NCI-H1930 (cell line): ENCODE measurements around the gene ST7.
"Not testable (repeated sequence)": the region's sequence is repeated elsewhere in the genome, so short reads cannot be mapped to it uniquely, and the experiment has no call there.

Experiments used
- DNase-seq, 2 experiments: peaks; one replicate each; lab custom pipeline; 2025; lab: John Stamatoyannopoulos, UW

Gene ST7

DNA sequence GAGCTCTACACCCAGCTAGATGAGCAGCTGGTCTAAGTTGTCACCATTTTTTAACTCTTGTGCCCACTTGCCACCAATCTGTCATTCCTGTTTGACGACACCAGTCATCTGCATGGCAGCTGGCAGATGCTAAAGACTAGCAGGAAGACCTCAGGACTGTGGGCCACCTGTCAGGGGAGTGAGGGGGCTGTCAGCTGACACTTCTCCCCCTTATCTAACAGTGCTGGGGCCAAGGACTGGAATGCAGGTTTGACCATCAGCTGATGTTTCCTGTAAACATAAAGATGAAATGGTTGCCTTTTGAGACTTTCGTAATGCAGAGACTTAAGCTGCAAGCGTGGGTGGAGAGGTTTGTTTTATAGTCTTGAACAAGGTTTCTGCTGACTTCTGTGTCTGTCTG is 276.0 kb downstream of the ST7 start:
- DNase-seq, result no peak

DNA sequence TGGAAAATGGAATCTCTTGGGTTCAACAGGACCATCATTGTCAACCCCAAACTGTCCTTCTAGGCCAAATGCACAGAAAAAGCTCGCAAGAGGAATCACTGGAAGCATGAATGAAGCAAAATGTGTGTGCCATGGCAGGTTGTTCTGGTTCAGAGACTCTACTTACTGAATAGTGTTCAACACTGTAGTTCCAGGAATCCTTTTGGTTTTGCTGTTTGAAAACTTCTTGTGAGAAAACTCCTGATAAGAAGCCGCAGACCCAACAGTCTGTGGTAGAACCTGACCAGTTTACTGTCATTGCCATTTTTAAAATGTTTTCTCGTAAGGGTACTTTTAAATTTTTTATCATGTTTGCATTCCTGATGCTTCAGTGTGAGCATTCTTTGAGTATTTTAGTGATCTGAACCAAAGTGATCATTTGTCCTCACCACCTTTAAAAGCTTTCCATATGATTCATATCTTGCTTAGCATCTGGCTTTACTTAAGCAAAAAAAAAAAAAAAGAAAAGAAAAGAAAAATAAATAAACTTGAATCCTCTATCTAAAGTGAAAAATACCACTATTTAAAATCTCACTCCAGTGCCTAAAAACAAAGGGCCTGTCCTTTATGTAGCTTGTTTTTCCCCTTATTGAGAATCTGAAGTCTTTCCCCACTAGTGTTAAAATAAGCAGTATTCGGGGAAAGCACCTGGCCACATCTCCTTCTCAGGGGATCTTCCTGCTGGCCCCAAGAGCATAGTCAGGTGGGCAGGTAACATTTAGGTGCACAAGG is 277.2 kb downstream of the ST7 start:
- no peak for DNase-seq

DNA sequence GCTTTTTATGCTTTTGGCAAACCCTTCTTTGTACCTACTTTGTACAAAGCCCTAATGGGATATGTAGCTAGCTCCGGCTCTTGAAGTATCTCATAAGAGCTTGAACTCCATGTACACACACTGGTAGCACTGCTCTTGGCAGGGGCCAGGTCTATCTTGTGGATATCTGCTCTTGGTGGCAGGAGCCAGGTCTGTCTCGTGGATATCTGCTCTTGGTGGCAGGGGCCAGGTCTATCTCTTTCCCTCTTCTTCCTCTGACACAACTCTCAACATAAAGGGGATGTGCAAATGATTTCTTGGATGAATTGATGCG is 277.7 kb downstream of the ST7 start:
- no peak for DNase-seq

DNA sequence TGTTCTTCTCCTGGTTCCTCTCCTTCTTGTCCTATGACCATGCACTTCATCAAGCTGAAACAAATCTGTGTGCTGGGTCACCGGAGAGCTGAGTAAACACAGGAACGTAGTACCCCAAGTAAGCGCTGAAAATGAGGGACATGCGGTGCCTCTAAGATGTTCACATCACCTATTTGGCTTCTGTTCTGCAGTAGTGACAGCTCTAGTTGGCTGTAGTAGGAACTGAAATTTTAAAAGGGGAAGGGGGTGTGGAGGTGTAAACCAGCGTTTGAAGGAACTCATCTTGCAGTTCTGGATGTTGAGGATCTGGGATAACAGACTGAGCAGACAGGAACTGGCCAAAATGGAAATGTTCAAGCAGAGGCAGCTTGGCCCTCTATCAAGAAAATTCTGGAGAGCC is 284.3 kb downstream of the ST7 start:
- no peak for DNase-seq

DNA sequence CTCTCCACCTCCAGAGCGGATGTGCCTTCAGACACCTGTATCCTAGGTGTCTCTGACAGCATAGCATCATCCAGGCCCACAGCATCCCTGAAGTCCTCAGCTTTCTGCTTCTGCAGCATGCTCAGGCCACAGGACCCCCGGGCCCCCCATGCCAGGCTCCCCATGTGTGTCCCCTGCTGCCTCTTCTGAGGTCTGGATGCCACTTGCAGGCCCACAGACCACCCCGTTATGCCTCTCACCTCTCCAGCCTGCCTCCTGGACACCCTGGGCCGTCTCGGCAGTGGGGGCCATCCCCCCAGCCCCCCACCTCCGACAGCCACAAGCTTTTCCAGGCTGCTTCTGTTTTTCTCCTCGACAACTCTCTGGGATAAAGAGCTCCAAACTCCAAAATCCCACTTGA is 285.2 kb downstream of the ST7 start:
- DNase-seq, result no peak

DNA sequence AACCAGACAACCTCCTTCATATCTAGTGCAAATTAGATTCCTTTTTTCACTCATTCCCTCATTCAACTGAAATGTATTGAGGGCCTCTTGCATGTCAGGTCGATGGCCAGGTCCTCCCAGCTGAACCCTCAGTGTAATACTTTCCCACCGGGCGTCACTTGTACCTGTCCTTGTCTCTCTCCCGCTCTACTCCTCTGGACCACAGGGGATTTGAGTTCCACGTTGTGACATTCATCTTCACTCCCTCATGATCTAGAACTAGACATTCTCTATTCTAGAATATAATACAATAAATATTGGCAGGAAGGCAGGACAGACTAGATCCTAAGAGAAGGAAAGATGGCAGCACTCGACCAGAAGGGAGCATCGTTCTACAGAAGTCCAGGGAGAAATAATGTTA is 285.6 kb downstream of the ST7 start:
- DNase-seq, result no peak

DNA sequence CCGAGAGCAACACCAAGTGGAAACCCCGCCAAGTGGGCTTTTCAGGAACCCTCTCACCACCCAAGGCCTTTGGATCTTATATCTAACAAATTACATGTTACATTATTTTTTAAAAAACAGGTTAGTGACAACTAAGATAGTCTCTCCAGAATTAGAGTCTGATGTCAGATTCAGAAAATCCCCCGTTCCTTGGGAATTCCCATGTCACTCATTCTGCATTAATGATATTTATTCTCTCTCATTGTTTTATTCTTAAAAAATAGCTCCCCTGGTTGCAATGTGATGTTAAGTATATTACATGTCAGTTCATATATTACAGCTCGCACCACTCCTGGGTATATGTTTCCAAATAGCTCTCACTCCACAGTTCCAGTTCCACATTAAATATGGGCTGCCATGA is 287.8 kb downstream of the ST7 start:
- no peak for DNase-seq

DNA sequence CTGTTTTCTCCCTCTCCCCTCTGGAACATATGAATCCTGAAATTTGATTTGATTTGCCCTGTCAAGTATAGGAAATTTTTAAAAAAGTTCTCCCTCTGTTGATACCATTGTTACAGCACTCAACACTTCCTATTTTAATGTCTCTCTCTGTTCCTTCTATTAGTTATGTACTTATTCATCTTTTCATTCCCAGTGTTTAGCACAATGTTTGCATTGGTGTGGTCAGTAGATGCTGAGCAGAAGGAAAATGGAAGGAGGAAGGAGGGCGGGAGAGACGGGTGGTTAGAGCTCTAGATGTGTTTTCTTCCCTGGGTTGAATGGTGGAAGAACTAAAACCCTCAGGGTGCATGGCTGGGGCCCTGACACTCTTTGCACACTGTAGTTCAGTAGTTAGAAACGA is 290.1 kb downstream of the ST7 start:
- DNase-seq, result no peak

DNA sequence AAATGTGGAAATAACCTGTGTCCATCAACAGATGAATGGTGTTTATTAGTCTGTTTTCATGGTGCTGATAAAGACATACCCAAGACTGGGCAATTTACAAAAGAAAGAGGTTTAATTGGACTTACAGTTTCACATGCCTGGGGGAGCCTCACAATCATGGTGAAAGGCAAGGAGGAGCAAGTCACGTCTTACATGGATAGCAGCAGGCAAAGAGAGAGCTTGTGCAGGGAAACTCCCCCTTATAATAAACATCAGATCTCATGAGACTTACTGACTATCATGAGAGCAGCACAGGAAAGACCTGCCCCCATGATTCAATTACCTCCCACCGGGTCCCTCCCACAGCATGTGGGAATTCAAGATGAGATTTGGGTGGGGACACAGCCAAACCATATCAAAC is 292.4 kb downstream of the ST7 start:
- not testable (repeated sequence) for DNase-seq

DNA sequence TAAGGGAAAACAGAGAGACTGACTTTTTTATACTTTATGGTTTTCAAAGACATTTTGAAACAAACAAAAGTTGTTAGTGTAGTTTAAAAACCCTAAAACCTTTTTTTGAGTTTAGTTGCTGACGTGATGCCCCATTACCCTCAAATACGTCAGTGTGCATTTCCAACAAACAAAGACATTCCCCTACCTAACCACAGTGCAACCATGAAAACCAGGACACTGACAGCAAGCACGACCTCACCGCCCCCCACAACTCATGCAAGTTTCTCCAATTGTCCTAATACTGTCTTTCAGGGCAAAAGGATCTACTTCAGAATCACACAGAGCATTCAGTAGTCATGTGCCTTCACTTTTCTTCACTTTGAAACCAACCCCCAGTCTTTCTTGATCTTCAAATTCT is 294.5 kb downstream of the ST7 start:
- DNase-seq, result no peak

DNA sequence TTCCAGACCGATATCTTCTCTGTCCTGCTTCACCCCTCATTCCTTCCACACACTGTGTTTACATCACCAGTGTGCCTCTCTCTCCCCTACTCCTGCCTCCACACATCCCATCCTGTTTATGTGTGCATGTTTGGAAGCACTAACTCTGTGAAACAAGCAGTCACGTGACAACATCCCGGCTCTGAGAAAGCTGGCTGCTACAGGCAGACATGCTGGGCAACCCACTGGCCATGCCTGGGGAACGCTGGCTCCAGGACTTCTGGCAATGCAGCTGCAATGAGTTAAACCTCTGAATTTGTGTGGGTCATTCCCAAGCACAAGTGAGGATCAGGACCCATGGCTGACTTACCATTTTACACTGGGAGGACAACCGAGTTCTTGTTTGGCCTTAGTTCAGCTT is 295.5 kb downstream of the ST7 start:
- DNase-seq, result no peak

DNA sequence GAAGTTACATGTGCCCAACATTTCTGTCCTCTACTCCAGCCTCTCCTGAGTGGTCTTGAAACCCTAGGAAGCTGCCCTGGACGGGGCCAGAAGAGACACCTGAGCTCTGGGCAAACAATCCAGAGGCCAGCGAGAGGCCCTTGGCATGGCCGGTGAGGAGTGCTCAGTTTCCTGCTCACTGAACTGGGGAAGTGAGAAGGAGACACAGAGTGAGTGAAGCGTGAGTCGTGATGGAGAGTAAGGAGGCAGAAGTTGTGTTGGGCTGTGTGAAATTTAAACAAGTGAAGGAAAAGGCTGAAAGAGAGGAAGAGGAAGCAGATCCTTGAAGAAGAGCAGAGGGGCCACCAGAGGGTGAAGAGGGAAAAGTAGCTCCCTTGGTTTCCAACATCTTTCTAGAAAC is 296.4 kb downstream of the ST7 start:
- DNase-seq, result no peak

DNA sequence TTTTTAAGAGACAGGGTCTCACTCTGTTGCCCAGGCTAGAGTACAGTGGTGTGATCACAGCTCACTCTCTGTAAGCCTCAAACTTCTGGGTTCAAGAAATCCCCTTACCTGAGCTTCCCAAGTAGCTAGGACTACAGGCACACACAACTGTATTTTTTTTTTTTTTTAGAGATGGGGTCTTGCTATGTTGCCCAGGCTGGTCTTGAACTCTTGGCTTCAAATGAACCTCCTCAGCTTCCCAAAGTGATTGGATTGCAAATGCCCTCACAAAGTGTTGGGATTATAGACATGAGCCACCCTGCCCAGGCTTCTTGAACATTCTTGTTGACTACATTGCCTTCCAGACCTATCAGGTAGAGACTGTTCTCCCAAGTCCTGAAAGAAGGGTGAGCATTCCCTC is 296.9 kb downstream of the ST7 start:
- DNase-seq, result no peak

DNA sequence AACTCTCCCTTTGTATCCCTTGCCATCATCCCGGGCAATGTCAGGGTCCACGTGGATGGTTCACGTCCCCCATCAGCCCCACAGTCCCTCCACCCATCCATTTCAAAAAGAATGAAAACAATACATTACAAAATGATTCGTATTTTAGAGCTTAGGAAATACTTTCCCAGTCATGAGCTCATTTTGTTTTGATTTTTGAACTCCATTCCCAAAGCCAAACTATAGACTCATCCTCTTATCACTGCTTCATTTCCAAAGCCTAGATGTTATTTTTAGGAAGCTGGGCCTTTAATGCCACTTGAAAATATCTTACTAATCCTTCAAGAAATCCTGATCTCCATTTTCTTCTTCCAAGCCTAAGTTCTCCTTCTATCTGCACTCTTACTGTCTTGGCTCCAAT is 297.5 kb downstream of the ST7 start:
- no peak for DNase-seq

DNA sequence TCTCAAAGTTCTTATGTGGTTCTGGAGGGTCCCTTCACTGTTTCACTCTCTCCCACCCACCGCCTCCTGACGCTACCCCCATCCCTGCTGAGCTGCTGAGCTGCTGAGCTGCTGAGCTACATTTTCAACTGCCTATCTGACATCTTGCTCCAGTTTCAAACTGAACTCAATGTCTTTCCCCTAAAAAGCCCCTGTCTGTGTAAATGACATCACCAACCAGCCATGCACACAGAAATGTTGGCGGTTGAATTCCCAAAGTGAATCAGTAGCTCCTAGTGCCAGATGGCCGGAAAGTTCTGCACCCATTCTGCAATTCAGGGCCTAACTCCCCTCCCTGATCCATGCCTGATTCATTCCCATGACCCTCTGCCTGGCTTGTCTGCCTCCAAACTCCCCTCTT is 298.4 kb downstream of the ST7 start:
- DNase-seq, result no peak

DNA sequence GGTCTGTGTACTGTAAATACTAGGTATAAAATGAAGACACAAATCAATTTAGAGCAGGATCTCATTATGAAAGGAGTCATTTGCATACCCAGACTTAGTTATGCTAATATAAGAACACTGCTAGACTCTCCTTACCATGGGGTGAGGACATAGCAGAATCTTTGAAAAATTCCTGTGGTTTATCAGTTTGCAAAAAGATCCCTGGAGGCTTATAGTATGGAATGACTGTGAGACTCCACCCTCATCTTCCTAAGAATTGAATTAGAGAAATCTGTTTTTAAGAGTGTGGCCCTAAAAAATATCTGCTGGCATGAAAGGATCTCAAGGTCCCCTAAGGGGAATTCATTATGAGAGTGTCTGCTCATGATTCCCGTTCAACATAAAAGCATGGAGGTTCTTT is 306.3 kb downstream of the ST7 start:
- DNase-seq, result no peak

DNA sequence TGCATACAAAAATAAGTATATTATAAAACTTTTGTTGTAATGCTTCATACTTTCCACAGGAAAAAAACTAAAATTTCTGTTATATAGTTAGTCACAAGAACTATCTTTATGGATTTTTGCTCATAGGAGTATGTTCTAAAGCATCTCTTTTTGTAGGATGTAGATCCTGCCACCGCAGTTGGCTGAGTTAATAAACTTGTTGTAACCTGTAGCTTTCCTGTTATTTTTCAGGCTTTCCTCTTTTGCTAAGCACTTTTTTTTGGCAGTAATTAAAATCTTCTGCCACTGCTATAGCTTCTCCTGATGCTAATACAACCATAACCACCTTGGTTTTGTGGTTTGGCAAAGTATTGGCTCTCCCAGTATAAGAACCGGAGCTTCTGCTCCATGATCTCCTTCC is 309.2 kb downstream of the ST7 start:
- DNase-seq, result no peak

DNA sequence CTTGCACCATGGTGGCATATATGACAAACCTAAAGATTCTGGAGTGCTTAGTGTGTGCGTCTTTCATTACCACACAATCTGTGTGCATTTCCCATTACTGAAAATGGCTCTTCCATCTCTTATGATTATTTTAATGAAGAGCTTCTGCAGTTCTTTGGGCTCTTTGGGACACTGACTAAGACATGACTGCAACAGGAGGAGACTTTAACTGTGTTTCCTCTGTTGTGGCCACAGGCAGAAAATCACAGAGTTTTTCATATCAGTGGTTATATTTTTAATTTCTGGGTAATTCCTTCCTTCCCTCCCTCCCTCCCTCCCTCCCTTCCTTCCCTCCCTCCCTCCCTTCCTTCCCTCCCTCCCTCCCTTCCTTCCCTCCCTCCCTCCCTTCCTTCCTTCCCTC is 311.4 kb downstream of the ST7 start:
- no peak for DNase-seq

DNA sequence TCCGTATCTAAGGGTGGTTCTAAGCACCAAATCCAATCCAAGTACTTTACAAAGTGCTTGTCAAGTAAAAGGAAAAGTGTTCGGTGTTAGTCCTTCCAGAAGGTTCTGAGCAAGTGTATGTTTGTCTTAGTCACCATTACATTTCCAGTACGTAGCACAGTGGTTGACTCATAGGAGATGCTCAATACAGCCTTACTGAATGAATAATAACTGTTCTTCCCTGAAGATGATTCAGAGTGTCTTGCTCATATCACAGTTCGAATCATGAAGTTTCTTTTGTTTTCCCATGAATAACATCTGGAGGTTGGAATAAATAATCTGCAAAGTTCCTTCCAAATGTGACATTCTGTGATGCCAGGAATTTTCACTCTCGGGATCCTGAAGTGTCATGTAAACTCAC is 316.1 kb downstream of the ST7 start:
- no peak for DNase-seq

DNA sequence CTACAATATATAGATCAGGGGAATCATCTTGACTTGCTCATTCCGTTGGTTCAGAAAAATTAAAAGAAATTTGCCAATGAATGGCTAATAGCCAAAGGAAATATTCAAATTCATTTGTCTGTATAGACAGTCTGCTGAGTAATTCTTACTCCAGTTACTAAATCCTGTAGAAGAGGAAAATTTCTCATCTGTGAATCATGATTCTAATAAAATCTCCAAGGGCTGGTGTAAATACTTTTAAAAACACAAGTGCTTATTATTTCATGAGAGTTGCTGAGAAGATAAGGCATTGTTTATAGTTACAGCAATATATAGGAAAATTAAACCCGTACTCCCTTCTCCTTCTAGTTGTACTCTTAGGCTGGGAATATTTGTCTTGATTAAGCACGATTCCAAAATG is 316.6 kb downstream of the ST7 start:
- DNase-seq, result no peak

DNA sequence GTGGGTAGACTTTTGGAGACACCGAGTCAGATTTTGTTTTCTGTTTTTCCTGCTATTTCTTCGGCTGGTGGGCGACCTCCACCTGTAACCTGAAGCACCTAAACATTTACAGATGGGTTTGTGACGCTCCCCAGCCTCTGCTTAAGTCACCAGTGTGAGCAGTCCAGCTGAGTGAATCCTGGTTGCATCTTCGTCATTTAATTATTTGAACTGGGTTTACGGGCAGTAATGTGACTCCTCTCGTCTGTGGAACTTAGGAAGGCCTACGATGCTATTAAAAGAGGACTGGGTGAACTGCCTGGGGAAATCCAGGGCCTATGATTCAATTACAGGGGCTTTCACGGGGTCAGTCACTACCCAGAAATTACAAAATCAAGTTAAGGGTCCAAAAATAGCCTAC is 317.1 kb downstream of the ST7 start:
- DNase-seq, result no peak

DNA sequence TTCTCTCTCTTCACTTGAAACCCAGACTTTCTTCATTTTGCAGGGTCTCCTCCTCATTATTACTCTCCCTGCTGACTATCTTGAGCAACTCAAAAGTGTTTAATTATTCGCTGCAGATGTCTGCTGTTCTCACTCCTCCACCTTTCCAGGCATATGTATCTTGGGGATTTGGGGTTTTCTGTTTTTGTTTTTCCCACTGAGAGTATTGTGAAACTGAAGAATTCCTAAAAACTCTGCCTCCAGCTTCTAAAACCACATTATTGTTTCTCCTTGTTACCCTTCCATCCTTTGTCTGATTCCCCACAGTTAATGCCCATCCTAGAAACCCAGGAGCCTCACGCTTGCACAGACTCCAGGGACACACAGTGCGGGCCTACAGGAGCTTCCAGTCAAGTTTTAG is 318.3 kb downstream of the ST7 start:
- DNase-seq, result no peak

DNA sequence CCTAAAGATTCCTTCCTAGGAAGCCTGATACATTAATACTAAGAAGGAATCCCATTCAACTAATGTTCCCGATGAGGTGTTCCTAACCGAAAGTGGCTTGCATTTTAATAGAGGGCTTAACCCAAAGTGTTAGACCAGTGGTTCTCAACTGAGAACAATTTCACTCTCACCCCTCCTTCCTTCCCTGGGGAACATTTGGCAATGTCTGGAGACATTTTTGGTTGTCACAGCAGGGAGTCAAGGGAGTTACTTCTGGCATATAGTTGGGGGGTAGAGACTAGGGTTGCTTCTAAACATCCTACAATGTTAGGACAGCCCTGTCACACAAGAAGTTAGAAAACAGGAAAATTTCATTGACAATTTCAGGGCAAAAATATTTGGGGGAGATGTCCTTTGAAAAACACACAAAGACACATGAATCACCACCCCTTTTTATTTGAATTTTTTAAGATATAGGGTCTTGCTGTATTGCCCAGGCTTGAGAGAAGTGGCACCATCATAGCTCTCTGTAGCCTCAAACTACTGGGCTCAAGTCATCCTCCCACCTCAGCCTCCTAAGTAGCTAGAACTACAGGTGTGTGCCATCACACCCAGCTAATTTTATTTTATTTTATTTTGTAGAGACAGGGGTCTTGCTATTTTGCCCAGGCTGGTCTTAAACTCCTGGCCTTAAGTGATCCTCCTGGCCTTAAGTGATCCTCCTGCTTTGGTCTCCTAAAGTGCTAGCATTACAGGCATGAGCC is 318.9 kb downstream of the ST7 start:
- no peak for DNase-seq

DNA sequence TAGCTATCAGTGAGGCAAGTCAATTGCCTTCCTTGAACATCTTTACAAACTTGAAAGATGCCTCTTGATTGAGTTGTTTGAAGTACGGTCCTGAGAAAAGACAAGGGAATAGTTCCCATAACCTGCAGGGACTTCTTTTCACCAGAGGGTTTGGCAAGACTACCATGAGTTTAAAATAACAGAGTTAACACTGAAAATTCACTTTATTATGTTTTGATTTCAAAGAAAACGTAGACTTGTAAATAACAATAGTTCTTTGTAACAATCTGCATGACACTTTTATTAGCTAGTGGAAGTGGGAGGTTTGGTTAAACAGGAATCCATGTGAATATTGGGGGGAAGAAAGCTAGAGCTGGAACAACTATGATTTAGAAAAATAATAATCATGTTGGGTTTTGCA is 320.0 kb downstream of the ST7 start:
- no peak for DNase-seq
